Activated CD8-positive, alpha-beta memory T cell treated with anti-CD3 and anti-CD28 coated beads, Interleukin-2, amount 10 ng/mL, durations not matched to agents 7 days and 5 days (primary cell): ENCODE measurements around the gene ZDHHC22. TPM values are rescaled to one million over a fixed set of nuclear protein-coding genes. Genes with fewer than 3 reads are reported as not detected.

Experiments used
- ATAC-seq: fragments of 150-1000 bp; cut with Tn5 transposase; one replicate; pipeline ENCODE4 v1.10.0; 2021; ENCODE audit warnings: moderate library complexity
- CTCF ChIA-PET: fragments of 350-600 bp; sonication (Branson Sonifier 250); formaldehyde crosslinking; loops from one replicate; lab custom pipeline; 2021; ENCODE audit warnings: antibody characterized with exemption; lab: Charles Lee
- DNase-seq: peaks from one replicate; pipeline ENCODE4 v3.0.0-alpha.2; 2020
- H3K27ac Mint-ChIP-seq: one replicate; pipeline ENCODE4 v1.8.0; 2021; ENCODE audit warnings: mild to moderate bottlenecking, mixed read lengths
- H3K27me3 Mint-ChIP-seq: one replicate; pipeline ENCODE4 v1.8.0; 2021; ENCODE audit warnings: mixed read lengths
- H3K36me3 Mint-ChIP-seq: one replicate; pipeline ENCODE4 v1.8.0; 2021; ENCODE audit warnings: mild to moderate bottlenecking, mixed read lengths
- H3K4me1 Mint-ChIP-seq: one replicate; pipeline ENCODE4 v1.8.0; 2021; ENCODE audit warnings: mixed read lengths
- H3K4me3 Mint-ChIP-seq: one replicate; pipeline ENCODE4 v1.8.0; 2021; ENCODE audit warnings: mild to moderate bottlenecking, moderate library complexity, mixed read lengths
- H3K9me3 Mint-ChIP-seq: one replicate; pipeline ENCODE4 v1.8.0; 2022; ENCODE audit warnings: low read depth, mixed read lengths
- total RNA-seq, 2 experiments: library from RNA; stranded (reverse); gene quantifications; one replicate each; pipeline ENCODE4 v1.2.3, GENCODE V29; 2021

Gene ZDHHC22
- total RNA-seq, 2 experiments from 2014 or later, result not detected

GRCh38 chr14:77131871-77132486 is 9.6 kb downstream of the ZDHHC22 start:
- peaks cover 60% of the 10 kb centered on the region for H3K27me3 Mint-ChIP-seq
- no peak overlapping the region for H3K4me3 Mint-ChIP-seq
- H3K9me3 Mint-ChIP-seq, result no peaks in the 10 kb centered on the region
- H3K36me3 Mint-ChIP-seq, result no peaks in the 10 kb centered on the region
- DNase-seq (no peak), ATAC-seq (no peak)
- no peak overlapping the region for H3K27ac Mint-ChIP-seq
- H3K4me1 Mint-ChIP-seq, result no peaks in the 10 kb centered on the region
- CTCF ChIA-PET, result no interaction called here

GRCh38 chr14:77131206-77131605 is 10.4 kb downstream of the ZDHHC22 start:
- CTCF ChIA-PET, result no interaction called here
- no peak overlapping the region for H3K27ac Mint-ChIP-seq
- no peaks in the 10 kb centered on the region for H3K4me1 Mint-ChIP-seq

GRCh38 chr14:77130386-77130785 is 11.2 kb downstream of the ZDHHC22 start:
- ATAC-seq (no peak), DNase-seq (no peak)
- peaks cover 3% of the 10 kb centered on the region for H3K4me1 Mint-ChIP-seq
- no peak overlapping the region for H3K4me3 Mint-ChIP-seq
- peaks cover 66% of the 10 kb centered on the region for H3K27me3 Mint-ChIP-seq
- no peaks in the 10 kb centered on the region for H3K9me3 Mint-ChIP-seq
- no peak overlapping the region for H3K27ac Mint-ChIP-seq
- CTCF ChIA-PET, result no interaction called here
- H3K36me3 Mint-ChIP-seq, result no peaks in the 10 kb centered on the region

More at GRCh38 chr14:77131206-77131605, 10.4 kb downstream of the ZDHHC22 start:
- Mint-ChIP-seq H3K27me3 (peaks cover 62% of the 10 kb centered on the region), H3K4me3 (no peak overlapping the region), H3K36me3 (no peaks in the 10 kb centered on the region), H3K9me3 (no peaks in the 10 kb centered on the region)
- DNase-seq, result no peak
- ATAC-seq, result no peak

- no peak overlapping the region for H3K4me3 Mint-ChIP-seq
- DNase-seq (no peak), ATAC-seq (no peak)
- CTCF ChIA-PET, result no interaction called here
- H3K4me1 Mint-ChIP-seq, result peaks cover 8% of the 10 kb centered on the region
- no peaks in the 10 kb centered on the region for H3K9me3 Mint-ChIP-seq
- no peak overlapping the region for H3K27ac Mint-ChIP-seq
- no peaks in the 10 kb centered on the region for H3K36me3 Mint-ChIP-seq
- H3K27me3 Mint-ChIP-seq, result peaks cover 61% of the 10 kb centered on the region
Observed at GRCh38 chr14:77128414-77128891, 13.1 kb downstream of the ZDHHC22 start.

GRCh38 chr14:77126461-77126990 is 15.1 kb downstream of the ZDHHC22 start:
- peaks cover 49% of the 10 kb centered on the region for H3K27me3 Mint-ChIP-seq
- H3K4me3 Mint-ChIP-seq, result no peak overlapping the region
- no peaks in the 10 kb centered on the region for H3K36me3 Mint-ChIP-seq
- DNase-seq, result no peak
- no peaks in the 10 kb centered on the region for H3K9me3 Mint-ChIP-seq
- CTCF ChIA-PET, result interaction anchor here (0.9 to 2.0 kb wide), 6 partner anchors 12 to 250 kb away, joined by 3 to 11 read pairs (median 4); partner anchors contain the start of gene CIPC
- no peak overlapping the region for H3K27ac Mint-ChIP-seq
- H3K4me1 Mint-ChIP-seq, result peaks cover 17% of the 10 kb centered on the region
- no peak for ATAC-seq

GRCh38 chr14:77125823-77126325 is 15.7 kb downstream of the ZDHHC22 start:
- peaks cover 49% of the 10 kb centered on the region for H3K27me3 Mint-ChIP-seq

GRCh38 chr14:77125281-77125801 is 16.2 kb downstream of the ZDHHC22 start:
- H3K4me3 Mint-ChIP-seq, result peak overlapping the region; percentile 19
- no peak for ATAC-seq

More at GRCh38 chr14:77125823-77126325, 15.7 kb downstream of the ZDHHC22 start:
- Mint-ChIP-seq H3K9me3 (no peaks in the 10 kb centered on the region), H3K4me1 (peaks cover 23% of the 10 kb centered on the region), H3K27ac (no peak overlapping the region), H3K36me3 (no peaks in the 10 kb centered on the region), H3K4me3 (peak overlapping the region; percentile 19)
- DNase-seq (no peak), ATAC-seq (no peak)
- CTCF ChIA-PET, result interaction anchor here (0.9 to 2.0 kb wide), 6 partner anchors 9 to 55 kb away, joined by 3 to 11 read pairs (median 4); partner anchors contain the start of gene CIPC

GRCh38 chr14:77124345-77125280 is 17.0 kb downstream of the ZDHHC22 start:
- DNase-seq, result peak; percentile 58
- ATAC-seq, result peak; percentile 85
- CTCF ChIA-PET, result interaction anchor here (0.7 to 3.0 kb wide), 25 partner anchors 8 to 267 kb away, joined by 3 to 15 read pairs (median 5); partner anchors contain the start of gene CIPC
- peaks cover 46% of the 10 kb centered on the region for H3K27me3 Mint-ChIP-seq
- no peak overlapping the region for H3K27ac Mint-ChIP-seq
- no peaks in the 10 kb centered on the region for H3K36me3 Mint-ChIP-seq
- peak overlapping the region; percentile 62 for H3K4me3 Mint-ChIP-seq
- peaks cover 35% of the 10 kb centered on the region for H3K4me1 Mint-ChIP-seq
- H3K9me3 Mint-ChIP-seq, result no peaks in the 10 kb centered on the region

More at GRCh38 chr14:77125281-77125801, 16.2 kb downstream of the ZDHHC22 start:
- Mint-ChIP-seq H3K4me1 (peaks cover 29% of the 10 kb centered on the region), H3K36me3 (no peaks in the 10 kb centered on the region), H3K27ac (no peak overlapping the region), H3K9me3 (no peaks in the 10 kb centered on the region), H3K27me3 (peaks cover 49% of the 10 kb centered on the region)
- no peak for DNase-seq
- CTCF ChIA-PET, result interaction anchor here (0.9 to 2.0 kb wide), 6 partner anchors 9 to 252 kb away, joined by 3 to 11 read pairs (median 4); partner anchors contain the start of gene CIPC

GRCh38 chr14:77123381-77124325 is 17.9 kb downstream of the ZDHHC22 start:
- CTCF ChIA-PET, result interaction anchor here (0.7 to 3.0 kb wide), 25 partner anchors 7 to 266 kb away, joined by 3 to 15 read pairs (median 5); partner anchors contain the start of gene CIPC
- Mint-ChIP-seq H3K27ac (no peak overlapping the region), H3K9me3 (no peaks in the 10 kb centered on the region), H3K4me3 (peak overlapping the region; percentile 62), H3K4me1 (peaks cover 35% of the 10 kb centered on the region), H3K27me3 (peaks cover 44% of the 10 kb centered on the region), H3K36me3 (no peaks in the 10 kb centered on the region)
- ATAC-seq (no peak), DNase-seq (no peak)

- Mint-ChIP-seq H3K27me3 (peaks cover 35% of the 10 kb centered on the region), H3K27ac (no peak overlapping the region), H3K4me3 (no peak overlapping the region), H3K9me3 (no peaks in the 10 kb centered on the region), H3K36me3 (no peaks in the 10 kb centered on the region), H3K4me1 (peaks cover 35% of the 10 kb centered on the region)
- ATAC-seq, result no peak
- no peak for DNase-seq
- CTCF ChIA-PET, result interaction anchor here (0.8 to 3.0 kb wide), 8 partner anchors 10 to 247 kb away, joined by 3 to 10 read pairs (median 4); no protein-coding TSS in a partner anchor
Observed at GRCh38 chr14:77122526-77123125, 19.0 kb downstream of the ZDHHC22 start.
